Measurements from ENCODE around the gene PRC1. TPM values are rescaled to one million over a fixed set of nuclear protein-coding genes. Genes with fewer than 3 reads are reported as not detected.

Gene PRC1
- total RNA-seq, 1 experiment from 2014 or later: 75.7 TPM

DNA sequence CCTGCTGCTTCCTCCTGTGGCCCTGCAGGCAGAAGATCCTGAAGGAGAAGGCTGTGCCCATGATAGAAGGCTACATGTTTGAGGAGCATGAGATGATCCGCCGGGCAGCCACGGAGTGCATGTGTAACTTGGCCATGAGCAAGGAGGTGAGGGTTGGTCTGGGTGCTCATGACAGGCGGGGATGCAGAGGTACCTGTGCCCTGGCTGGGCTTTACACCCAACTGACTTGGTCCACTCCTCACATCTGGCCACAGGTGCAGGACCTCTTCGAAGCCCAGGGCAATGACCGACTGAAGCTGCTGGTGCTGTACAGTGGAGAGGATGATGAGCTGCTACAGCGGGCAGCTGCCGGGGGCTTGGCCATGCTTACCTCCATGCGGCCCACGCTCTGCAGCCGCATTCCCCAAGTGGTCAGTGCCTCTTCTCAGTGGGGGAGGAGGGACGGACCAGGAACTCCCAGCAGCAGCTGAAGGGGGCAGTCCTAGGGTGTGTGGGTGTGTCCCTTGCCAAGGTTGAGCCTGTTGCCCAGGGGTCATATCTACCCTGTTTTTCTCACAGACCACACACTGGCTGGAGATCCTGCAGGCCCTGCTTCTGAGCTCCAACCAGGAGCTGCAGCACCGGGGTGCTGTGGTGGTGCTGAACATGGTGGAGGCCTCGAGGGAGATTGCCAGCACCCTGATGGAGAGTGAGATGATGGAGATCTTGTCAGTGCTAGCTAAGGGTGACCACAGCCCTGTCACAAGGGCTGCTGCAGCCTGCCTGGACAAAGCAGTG, 41.2 kb downstream of the PRC1 start:
- Histone ChIP-seq H4K8ac (replicated peaks; ENCODE audit: insufficient read length, low read depth, low read length) (no peak overlapping the region), H3K9ac (ENCODE audit: extremely low read depth, insufficient read length, low read length) (no peak overlapping the region), H3K23ac (ENCODE audit: insufficient read length, low read depth, low read length) (no peak overlapping the region), H2BK120ac (ENCODE audit: low read depth, low read length, poor library complexity, severe bottlenecking) (no peak overlapping the region), H3K27me3 (ENCODE audit: insufficient read depth, low read length) (no peaks in the 10 kb centered on the region), H2BK12ac (ENCODE audit: insufficient read length, low read depth, low read length) (no peak overlapping the region), H3K79me2 (ENCODE audit: insufficient read depth, low read length) (no peaks in the 10 kb centered on the region), H3T11ph (ENCODE audit: low read length) (no peak overlapping the region), H3K79me1 (ENCODE audit: insufficient read depth, low read depth, low read length, poor library complexity, severe bottlenecking) (no peaks in the 10 kb centered on the region), H3K9me3 (ENCODE audit: control insufficient read depth, low read depth, low read length) (no peaks in the 10 kb centered on the region), H4K5ac (ENCODE audit: insufficient read length, low read depth, low read length) (no peak overlapping the region), H3K27ac (ENCODE audit: insufficient read length, low read depth, low read length) (no peak overlapping the region), H3K4me2 (ENCODE audit: insufficient read depth, insufficient read length, low read length) (no peak overlapping the region), H3K4ac (ENCODE audit: low read depth, low read length) (no peak overlapping the region), H3K4me1 (ENCODE audit: insufficient read depth, low read length) (peaks cover 7% of the 10 kb centered on the region; the same call in 1 of the 2 replicates), H3K56ac (ENCODE audit: insufficient read length, low read depth, low read length) (no peak overlapping the region), H2BK15ac (ENCODE audit: low read depth, low read length) (no peak overlapping the region), H3K18ac (ENCODE audit: insufficient read length, low read depth, low read length) (no peak overlapping the region), H2BK5ac (ENCODE audit: insufficient read length, low read length) (no peak overlapping the region), H3K23me2 (ENCODE audit: insufficient read length, low read depth, low read length, poor library complexity, severe bottlenecking) (peaks cover 18% of the 10 kb centered on the region), H4K91ac (ENCODE audit: insufficient read length, low read depth, low read length) (no peak overlapping the region), H2AFZ (ENCODE audit: low read length) (no peak overlapping the region), H3K14ac (ENCODE audit: insufficient read depth, low read length) (no peak overlapping the region), H2BK20ac (ENCODE audit: low read depth, low read length, poor library complexity, severe bottlenecking) (no peak overlapping the region), H4K20me1 (ENCODE audit: control insufficient read depth, insufficient read depth, insufficient read length) (peaks cover 3% of the 10 kb centered on the region), H2AK5ac (ENCODE audit: insufficient read length, low read length) (no peak overlapping the region)
- no peak for DNase-seq
- TF ChIP-seq, protein P1, sequence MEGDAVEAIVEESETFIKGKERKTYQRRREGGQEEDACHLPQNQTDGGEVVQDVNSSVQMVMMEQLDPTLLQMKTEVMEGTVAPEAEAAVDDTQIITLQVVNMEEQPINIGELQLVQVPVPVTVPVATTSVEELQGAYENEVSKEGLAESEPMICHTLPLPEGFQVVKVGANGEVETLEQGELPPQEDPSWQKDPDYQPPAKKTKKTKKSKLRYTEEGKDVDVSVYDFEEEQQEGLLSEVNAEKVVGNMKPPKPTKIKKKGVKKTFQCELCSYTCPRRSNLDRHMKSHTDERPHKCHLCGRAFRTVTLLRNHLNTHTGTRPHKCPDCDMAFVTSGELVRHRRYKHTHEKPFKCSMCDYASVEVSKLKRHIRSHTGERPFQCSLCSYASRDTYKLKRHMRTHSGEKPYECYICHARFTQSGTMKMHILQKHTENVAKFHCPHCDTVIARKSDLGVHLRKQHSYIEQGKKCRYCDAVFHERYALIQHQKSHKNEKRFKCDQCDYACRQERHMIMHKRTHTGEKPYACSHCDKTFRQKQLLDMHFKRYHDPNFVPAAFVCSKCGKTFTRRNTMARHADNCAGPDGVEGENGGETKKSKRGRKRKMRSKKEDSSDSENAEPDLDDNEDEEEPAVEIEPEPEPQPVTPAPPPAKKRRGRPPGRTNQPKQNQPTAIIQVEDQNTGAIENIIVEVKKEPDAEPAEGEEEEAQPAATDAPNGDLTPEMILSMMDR (conservative IDR thresholded peaks at IDR 0.05): no peak
- no CpG with 5 or more reads among the region's 14 CpGs for WGBS (ENCODE audit: extremely low coverage, insufficient read length, low lambda C conversion rate)
- Mint-ChIP-seq H3K4me3 (peak overlapping the region in 1 of 2 experiments; percentile 29; a peak in 1 of 5 replicates), H3K27me3 (ENCODE audit: low read depth) (no peaks in the 10 kb centered on the region), H3K27ac (peak overlapping the region in 1 of 3 experiments; percentile 22; a peak in 1 of 7 replicates), H3K4me1 (peaks cover 15 to 16% of the 10 kb centered on the region in 2 experiments), H3K36me3 (ENCODE audit: insufficient read depth in 1 of 3, low read depth in 3 of 3) (peaks cover 20 to 55% (median 54%) of the 10 kb centered on the region in 3 experiments; a peak in 6 of 7 replicates), H3K9me3 (no peaks in the 10 kb centered on the region)

All from H9 (cell line).